Small intestine (tissue), 7 donors: ENCODE data around the gene CD14. TPM values are rescaled to one million over a fixed set of nuclear protein-coding genes. Genes with fewer than 3 reads are reported as not detected.
"Not testable (repeated sequence)": the region's sequence is repeated elsewhere in the genome, so short reads cannot be mapped to it uniquely, and the experiment has no call there.

ENCODE experiments used
- DNase-seq, 2 donors: peaks; one replicate each; pipeline versions ENCODE4 v3.0.0 to v3.0.0-alpha.2; 2013
- FAIRE-seq: peaks from 2 replicates; lab custom pipeline; 2012; peaks lifted over from hg19 to GRCh38; lab: Jason Lieb, UNC
- H3K27ac ChIP-seq, 3 donors: one replicate each; pipeline ENCODE4 v1.5.1; 2013; ENCODE audit warnings: low read length in 2 of 3, mild to moderate bottlenecking in 2 of 3, control low read depth in 1 of 3, inconsistent platforms in 1 of 3, low read depth in 1 of 3, moderate library complexity in 1 of 3
- H3K27me3 ChIP-seq, 3 donors: one replicate each; pipeline ENCODE4 v1.6.1; 2013; ENCODE audit warnings: low read length in 3 of 3, inconsistent platforms in 1 of 3; ENCODE audit not compliant: control insufficient read depth in 3 of 3, insufficient read depth in 3 of 3
- H3K36me3 ChIP-seq, 3 donors: one replicate each; pipeline ENCODE4 v1.6.1; 2013; ENCODE audit warnings: low read length in 3 of 3, inconsistent platforms in 1 of 3, low read depth in 1 of 3, mild to moderate bottlenecking in 1 of 3, moderate library complexity in 1 of 3; ENCODE audit not compliant: control insufficient read depth in 3 of 3, insufficient read depth in 2 of 3
- H3K4me1 ChIP-seq, 3 donors: one replicate each; pipeline ENCODE4 v1.6.1; 2013; ENCODE audit warnings: low read length in 2 of 3, inconsistent platforms in 1 of 3, low read depth in 1 of 3, mild to moderate bottlenecking in 1 of 3, moderate library complexity in 1 of 3; ENCODE audit not compliant: control insufficient read depth in 3 of 3, insufficient read depth in 2 of 3
- H3K4me3 ChIP-seq, 3 donors: one replicate each; pipeline ENCODE4 v1.5.1; 2013; ENCODE audit warnings: low read length in 3 of 3, control low read depth in 1 of 3, inconsistent platforms in 1 of 3, low read depth in 1 of 3, mild to moderate bottlenecking in 1 of 3, moderate library complexity in 1 of 3
- H3K9me3 ChIP-seq, 2 donors: one replicate each; pipeline ENCODE4 v1.6.1; 2013; ENCODE audit warnings: low read depth in 1 of 2, low read length in 1 of 2; ENCODE audit not compliant: control insufficient read depth in 2 of 2, insufficient read depth in 1 of 2
- WGBS, 3 donors: extraction: QIAGEN DNeasy Blood & Tissue Kit; methylation state at CpG; one replicate each; pipeline ENCODE4 v1.1.7; 2013; 5-methylcytosine and 5-hydroxymethylcytosine counted together
- polyA plus RNA-seq, 4 donors: library from polyadenylated mRNA; stranded (reverse) in 3 of 4; unstranded in 1 of 4; fragments of 200-250 nt in 3 of 4; fragments of 120-200 nt in 1 of 4; gene quantifications; one replicate each; pipeline versions ENCODE4 v1.2.1 to v1.2.3, GENCODE V29; 2013
- donor health status: healthy with polysubstance abuse.
- donor health status: control.
- donor health status: control.
- donor health status: Bipolar disorder and iron deficiency.
- donor health status: healthy.

CD14 gene
- polyA plus RNA-seq, 4 donors, result 3.1 to 30.3 (median 8.5) TPM

- peaks cover 0 to 11% of the 10 kb centered on the region in 2 donors for H3K9me3 ChIP-seq
- peak overlapping the region in 2 of 3 donors; percentile 58 to 60 for H3K27ac ChIP-seq
- DNase-seq (peak; percentile 60 to 67), FAIRE-seq (no peak)
- peak overlapping the region; percentile 3 to 54 (median 48) for H3K4me3 ChIP-seq
- no peaks in the 10 kb centered on the region for H3K36me3 ChIP-seq
- peaks cover 0 to 28% (median 0%) of the 10 kb centered on the region in 3 donors for H3K27me3 ChIP-seq
- 0 to 1% (median 1%) methylated on average over 51 of the region's 51 CpGs for WGBS, 3 donors
- peaks cover 2 to 6% (median 6%) of the 10 kb centered on the region in 3 donors for H3K4me1 ChIP-seq
Measured at GRCh38 chr5:140632366-140633020, 482 bp downstream of the CD14 start.

GRCh38 chr5:140631831-140632365 lies 1.1 kb downstream of the CD14 start:
- H3K27me3 ChIP-seq, result peaks cover 0 to 28% (median 0%) of the 10 kb centered on the region in 3 donors
- DNase-seq, result peak; percentile 59 to 66
- peak overlapping the region; percentile 3 to 54 (median 48) for H3K4me3 ChIP-seq
- peaks cover 2 to 6% (median 6%) of the 10 kb centered on the region in 3 donors for H3K4me1 ChIP-seq
- H3K9me3 ChIP-seq, result peaks cover 0 to 11% of the 10 kb centered on the region in 2 donors
- FAIRE-seq, result no peak
- H3K27ac ChIP-seq, result peak overlapping the region in 2 of 3 donors; percentile 9 to 60
- H3K36me3 ChIP-seq, result no peaks in the 10 kb centered on the region
- WGBS, 3 donors, result 5 to 12% (median 10%) methylated on average over 36 of the region's 36 CpGs

- Histone ChIP-seq H3K9me3 (peaks cover 0 to 11% of the 10 kb centered on the region in 2 donors), H3K27me3 (peaks cover 0 to 28% (median 0%) of the 10 kb centered on the region in 3 donors), H3K27ac (no peak overlapping the region), H3K4me3 (no peak overlapping the region), H3K4me1 (peaks cover 2 to 6% (median 6%) of the 10 kb centered on the region in 3 donors), H3K36me3 (no peaks in the 10 kb centered on the region)
- DNase-seq, result no peak
- WGBS, 3 donors, result 87 to 93% (median 90%) methylated on average over 4 of the region's 4 CpGs
- FAIRE-seq, result no peak
Measured at GRCh38 chr5:140631036-140631417, 1.9 kb downstream of the CD14 start.

GRCh38 chr5:140630292-140631035 lies 2.5 kb downstream of the CD14 start:
- WGBS, 3 donors, result 64 to 77% (median 68%) methylated on average over 2 of the region's 2 CpGs
- peak overlapping the region in 1 of 3 donors; percentile 27 for H3K27ac ChIP-seq
- FAIRE-seq, result no peak

GRCh38 chr5:140628711-140629110 lies 4.3 kb downstream of the CD14 start:
- FAIRE-seq, result no peak
- H3K27me3 ChIP-seq, result peaks cover 0 to 25% (median 0%) of the 10 kb centered on the region in 3 donors

More at GRCh38 chr5:140630292-140631035, 2.5 kb downstream of the CD14 start:
- peaks cover 0 to 11% of the 10 kb centered on the region in 2 donors for H3K9me3 ChIP-seq
- H3K4me3 ChIP-seq, result no peak overlapping the region
- H3K27me3 ChIP-seq, result peaks cover 0 to 28% (median 0%) of the 10 kb centered on the region in 3 donors
- H3K36me3 ChIP-seq, result no peaks in the 10 kb centered on the region
- H3K4me1 ChIP-seq, result peaks cover 2 to 6% (median 6%) of the 10 kb centered on the region in 3 donors
- DNase-seq, result no peak

GRCh38 chr5:140627972-140628371 lies 5.0 kb downstream of the CD14 start:
- peaks cover 0 to 22% (median 0%) of the 10 kb centered on the region in 3 donors for H3K27me3 ChIP-seq
- DNase-seq (no peak), FAIRE-seq (no peak)
- H3K9me3 ChIP-seq, result peaks cover 0 to 11% of the 10 kb centered on the region in 2 donors
- H3K36me3 ChIP-seq, result no peaks in the 10 kb centered on the region
- H3K4me3 ChIP-seq, result no peak overlapping the region
- no peak overlapping the region for H3K27ac ChIP-seq
- 88 to 94% (median 91%) methylated on average over 6 of the region's 6 CpGs for WGBS, 3 donors
- H3K4me1 ChIP-seq, result peaks cover 0 to 4% (median 3%) of the 10 kb centered on the region in 3 donors

More at GRCh38 chr5:140628711-140629110, 4.3 kb downstream of the CD14 start:
- WGBS, 3 donors, result 71 to 88% (median 80%) methylated on average over 1 of the region's 1 CpG
- DNase-seq, result no peak
- no peaks in the 10 kb centered on the region for H3K36me3 ChIP-seq
- peaks cover 2 to 6% (median 6%) of the 10 kb centered on the region in 3 donors for H3K4me1 ChIP-seq
- no peak overlapping the region for H3K27ac ChIP-seq
- no peak overlapping the region for H3K4me3 ChIP-seq
- H3K9me3 ChIP-seq, result peaks cover 0 to 11% of the 10 kb centered on the region in 2 donors

- not testable (repeated sequence) for H3K4me1 ChIP-seq, H3K4me3 ChIP-seq, DNase-seq, H3K36me3 ChIP-seq, H3K27me3 ChIP-seq, H3K27ac ChIP-seq, FAIRE-seq
- WGBS, 3 donors, result 87 to 88% (median 88%) methylated on average over 10 of the region's 10 CpGs
- H3K9me3 ChIP-seq, result peaks cover 0 to 11% of the 10 kb centered on the region in 2 donors
Measured at GRCh38 chr5:140624886-140625285, 8.1 kb downstream of the CD14 start.

- not testable (repeated sequence) for H3K4me1 ChIP-seq, H3K9me3 ChIP-seq, FAIRE-seq, DNase-seq, H3K27me3 ChIP-seq, H3K36me3 ChIP-seq, H3K4me3 ChIP-seq, H3K27ac ChIP-seq
Measured at GRCh38 chr5:140623061-140623460, 9.9 kb downstream of the CD14 start.
